HG03439 (cell line): Measurements from ENCODE around the gene DNAH2.

Source experiments
- ATAC-seq: cut with Tn5 transposase; IDR thresholded peaks from one replicate; pipeline ENCODE4 v1.9.1; 2021; ENCODE audit warnings: mild to moderate bottlenecking, moderate library complexity; ENCODE audit not compliant: unreplicated experiment

DNAH2 gene

DNA sequence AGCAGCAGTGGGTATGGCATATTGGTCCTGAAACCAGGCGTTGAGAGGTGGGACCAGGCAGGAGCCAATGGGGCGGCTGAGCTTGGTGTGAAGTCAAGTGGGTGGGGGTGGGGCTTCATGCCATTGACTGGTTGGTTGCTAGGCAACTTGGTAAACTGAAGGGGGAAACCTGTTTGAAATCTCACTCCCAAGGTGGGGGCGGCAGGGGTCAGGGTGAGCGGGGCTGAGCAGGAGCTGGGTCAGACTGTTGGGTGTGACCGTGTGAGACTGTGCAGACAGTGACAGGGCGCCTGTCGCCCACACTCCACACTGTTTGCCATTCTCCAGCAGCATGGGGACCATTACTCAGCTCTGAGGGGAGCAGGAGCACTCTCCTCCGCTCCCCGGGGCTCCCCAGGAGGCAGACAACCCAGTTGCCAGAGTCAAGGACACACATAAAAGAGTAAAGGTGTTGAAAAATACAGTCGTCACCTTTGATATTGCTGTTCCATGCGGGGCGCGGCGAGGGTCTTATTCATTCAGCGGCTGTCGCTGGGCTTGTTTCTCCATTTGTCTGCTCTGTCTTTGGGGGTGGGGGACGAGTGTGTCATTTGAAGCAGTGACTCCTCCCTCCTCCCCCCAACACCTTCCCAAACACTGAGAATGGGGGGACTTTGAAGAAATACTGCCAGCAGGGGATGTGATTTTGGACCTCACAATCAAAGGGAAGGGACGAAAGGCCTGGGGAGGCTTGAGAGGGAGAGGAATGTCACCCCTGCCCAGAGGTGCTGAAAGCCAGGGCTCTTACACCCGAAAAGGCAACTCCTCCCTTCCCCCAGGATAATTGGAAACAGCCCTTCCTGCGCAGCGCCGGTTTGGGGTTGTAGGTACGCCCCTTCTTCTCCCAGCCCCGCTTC lies 13.7 kb upstream of the DNAH2 start:
- no peak for ATAC-seq

DNA sequence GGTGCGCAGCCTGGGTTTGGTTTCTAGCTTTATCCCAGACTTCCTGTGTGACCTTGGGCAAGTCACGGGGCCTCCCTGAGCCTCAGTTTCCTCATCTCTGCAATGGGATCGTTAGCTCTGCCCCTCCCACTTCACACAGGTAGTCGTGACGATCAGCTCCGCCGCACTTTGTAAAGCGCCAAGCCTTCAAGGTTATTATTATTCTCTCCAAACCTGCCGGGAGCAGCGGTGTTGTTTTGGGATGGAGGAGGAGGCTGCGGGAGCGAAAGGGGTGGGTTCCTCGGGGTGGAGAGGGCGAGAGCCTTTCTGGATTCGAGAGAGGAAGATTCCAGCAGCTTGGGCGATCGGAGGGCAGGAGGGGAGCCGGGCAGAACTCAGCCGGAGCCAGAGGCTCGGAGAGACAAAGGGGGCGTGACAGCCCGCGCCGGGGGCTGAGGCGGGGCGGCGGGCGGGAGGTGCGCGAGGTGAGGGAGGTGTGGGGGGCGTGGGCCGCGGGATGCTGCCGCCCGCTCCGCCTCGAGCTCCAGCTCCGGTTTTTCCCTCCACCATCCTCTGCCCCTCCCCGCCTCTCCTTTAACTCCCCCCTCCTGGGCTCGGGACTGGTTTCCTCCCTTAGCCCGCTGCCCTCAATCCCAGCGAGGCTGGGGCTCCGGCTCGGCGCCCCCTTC lies 12.8 kb upstream of the DNAH2 start, which contains the start of gene EFNB3:
Gene EFNB3 (plus strand): TSS at position 602 of the 668 bp plus-strand sequence. CDS start 397 bp downstream, outside the sequence.
- ATAC-seq: no peak

DNA sequence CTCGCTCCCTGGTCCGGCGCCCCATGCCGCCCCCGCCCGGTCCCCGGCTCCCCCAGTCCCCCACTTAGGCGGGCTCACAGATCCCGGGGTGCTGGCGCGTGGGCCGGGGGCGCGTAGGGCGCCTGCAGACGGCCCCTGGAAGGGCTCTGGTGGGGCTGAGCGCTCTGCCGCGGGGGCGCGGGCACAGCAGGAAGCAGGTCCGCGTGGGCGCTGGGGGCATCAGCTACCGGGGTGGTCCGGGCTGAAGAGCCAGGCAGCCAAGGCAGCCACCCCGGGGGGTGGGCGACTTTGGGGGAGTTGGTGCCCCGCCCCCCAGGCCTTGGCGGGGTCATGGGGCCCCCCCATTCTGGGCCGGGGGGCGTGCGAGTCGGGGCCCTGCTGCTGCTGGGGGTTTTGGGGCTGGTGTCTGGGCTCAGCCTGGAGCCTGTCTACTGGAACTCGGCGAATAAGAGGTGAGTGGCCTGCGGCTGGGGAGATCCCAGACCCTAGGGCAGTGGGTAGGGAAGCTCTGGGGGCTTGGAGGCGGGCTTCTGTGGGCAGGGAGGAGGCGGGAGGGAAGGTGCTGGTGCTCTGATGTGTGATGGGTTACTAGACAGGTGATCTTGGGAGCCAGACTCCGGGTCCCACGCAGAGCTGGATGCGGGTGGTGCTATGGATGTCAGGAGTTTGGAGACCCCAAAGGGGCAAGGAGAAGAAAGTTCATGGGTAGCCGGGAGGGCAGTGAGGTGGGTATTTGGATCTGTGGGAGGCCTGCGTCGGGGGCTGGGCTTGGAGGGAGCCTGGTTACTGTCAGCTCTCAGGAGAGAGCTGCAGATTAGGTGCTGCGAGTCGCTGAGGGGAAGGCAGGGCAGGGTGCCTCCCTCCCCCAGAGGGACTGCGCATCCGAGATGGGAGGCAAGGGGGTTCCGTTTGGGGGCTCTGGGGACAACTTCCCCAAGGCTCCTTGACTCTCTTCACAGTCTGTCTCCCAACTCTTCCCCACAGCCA lies 12.0 kb upstream of the DNAH2 start:
- ATAC-seq: no peak

DNA sequence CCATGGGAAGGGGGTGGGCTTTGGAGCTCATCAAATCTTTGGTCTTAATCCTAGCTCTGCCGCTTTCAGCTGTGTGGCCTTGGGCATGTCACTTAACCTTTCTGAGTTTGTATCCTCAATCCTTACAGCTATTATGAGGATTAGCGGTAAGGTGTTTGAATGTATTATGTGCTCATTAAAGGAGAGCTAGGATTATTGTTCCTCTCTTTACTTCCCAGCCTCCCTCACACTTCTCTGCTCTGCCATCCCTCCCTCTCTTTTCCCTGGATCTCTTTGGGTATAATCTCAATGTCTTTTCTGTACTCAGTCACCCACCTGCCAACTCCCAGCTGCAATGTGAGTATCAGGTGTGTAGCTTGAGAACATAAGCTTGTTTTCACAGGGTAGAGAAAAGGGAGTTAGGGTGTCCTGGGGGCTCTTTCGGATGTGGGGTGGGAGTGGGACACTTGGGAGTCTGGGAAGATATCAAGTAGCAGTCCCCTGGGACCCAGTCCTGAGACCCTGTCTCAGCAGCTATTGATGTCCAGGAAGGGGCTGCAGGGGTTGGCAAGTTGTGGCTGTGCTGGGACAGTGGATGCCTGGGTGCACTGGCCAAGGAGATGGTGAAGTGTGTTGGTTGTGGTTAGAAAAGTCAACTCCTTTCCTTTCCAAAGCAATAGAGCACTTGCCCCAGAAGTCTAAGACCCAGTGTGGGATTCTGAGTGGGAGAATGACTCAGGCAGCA lies 10.8 kb upstream of the DNAH2 start:
- no peak for ATAC-seq

DNA sequence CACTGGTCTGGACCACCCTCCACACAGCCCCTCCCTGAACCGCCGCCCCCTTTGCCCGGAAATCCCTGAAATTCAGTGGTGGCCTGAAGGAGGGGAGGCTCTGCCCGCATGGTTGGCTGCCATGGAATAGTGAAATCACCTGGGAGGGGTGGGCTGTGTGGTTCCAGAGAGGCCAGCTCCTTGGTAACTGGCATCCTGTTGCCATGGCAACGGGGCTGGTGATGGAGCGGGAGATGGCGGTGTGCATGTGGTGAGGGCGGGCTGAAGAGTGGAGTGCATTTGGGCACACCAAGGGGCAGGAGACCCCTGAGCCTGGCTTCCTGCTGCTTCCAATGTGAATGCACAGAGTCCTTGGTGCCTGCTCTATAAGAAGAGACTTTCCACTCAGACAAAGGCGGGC lies 10.1 kb upstream of the DNAH2 start:
- ATAC-seq: no peak

DNA sequence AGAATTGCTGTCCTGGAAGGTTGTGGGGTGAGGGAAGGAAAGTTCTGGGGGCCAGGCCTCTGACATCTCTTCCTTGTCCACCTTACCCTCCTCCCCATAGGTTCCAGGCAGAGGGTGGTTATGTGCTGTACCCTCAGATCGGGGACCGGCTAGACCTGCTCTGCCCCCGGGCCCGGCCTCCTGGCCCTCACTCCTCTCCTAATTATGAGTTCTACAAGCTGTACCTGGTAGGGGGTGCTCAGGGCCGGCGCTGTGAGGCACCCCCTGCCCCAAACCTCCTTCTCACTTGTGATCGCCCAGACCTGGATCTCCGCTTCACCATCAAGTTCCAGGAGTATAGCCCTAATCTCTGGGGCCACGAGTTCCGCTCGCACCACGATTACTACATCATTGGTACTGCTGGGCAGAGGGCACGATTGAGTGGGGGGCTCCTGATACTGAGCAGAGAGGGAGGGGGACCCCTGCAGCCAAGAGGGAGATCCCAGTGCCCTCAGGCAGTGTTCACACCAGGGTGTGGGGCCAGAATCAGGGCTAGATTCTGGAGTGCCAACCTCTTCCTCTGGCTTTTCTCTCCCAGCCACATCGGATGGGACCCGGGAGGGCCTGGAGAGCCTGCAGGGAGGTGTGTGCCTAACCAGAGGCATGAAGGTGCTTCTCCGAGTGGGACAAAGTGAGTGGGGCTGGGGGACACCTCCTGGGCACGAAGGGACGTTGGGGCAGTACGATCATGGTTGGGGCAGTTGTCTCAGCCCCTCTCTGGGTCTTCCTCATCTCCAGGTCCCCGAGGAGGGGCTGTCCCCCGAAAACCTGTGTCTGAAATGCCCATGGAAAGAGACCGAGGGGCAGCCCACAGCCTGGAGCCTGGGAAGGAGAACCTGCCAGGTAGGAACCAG lies 9.4 kb upstream of the DNAH2 start:
- ATAC-seq: no peak

DNA sequence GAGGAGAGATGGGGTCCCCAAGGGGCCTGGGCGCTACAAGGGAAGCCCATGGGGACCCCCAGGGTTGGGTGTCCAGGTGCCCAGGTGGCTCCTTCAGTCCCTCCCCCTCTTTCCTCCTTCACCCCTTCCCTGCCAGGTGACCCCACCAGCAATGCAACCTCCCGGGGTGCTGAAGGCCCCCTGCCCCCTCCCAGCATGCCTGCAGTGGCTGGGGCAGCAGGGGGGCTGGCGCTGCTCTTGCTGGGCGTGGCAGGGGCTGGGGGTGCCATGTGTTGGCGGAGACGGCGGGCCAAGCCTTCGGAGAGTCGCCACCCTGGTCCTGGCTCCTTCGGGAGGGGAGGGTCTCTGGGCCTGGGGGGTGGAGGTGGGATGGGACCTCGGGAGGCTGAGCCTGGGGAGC lies 8.5 kb upstream of the DNAH2 start:
- ATAC-seq: no peak

DNA sequence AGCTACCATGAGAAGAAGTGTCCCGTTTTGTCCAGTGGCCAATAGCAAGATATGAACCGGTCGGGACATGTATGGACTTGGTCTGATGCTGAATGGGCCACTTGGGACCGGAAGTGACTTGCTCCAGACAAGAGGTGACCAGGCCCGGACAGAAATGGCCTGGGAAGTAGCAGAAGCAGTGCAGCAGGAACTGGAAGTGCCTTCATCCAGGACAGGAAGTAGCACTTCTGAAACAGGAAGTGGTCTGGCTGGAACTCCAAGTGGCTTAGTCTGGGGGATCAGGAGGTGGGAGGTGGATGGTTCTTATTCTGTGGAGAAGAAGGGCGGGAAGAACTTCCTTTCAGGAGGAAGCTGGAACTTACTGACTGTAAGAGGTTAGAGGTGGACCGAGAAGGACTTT lies 7.2 kb upstream of the DNAH2 start:
- no peak for ATAC-seq

DNA sequence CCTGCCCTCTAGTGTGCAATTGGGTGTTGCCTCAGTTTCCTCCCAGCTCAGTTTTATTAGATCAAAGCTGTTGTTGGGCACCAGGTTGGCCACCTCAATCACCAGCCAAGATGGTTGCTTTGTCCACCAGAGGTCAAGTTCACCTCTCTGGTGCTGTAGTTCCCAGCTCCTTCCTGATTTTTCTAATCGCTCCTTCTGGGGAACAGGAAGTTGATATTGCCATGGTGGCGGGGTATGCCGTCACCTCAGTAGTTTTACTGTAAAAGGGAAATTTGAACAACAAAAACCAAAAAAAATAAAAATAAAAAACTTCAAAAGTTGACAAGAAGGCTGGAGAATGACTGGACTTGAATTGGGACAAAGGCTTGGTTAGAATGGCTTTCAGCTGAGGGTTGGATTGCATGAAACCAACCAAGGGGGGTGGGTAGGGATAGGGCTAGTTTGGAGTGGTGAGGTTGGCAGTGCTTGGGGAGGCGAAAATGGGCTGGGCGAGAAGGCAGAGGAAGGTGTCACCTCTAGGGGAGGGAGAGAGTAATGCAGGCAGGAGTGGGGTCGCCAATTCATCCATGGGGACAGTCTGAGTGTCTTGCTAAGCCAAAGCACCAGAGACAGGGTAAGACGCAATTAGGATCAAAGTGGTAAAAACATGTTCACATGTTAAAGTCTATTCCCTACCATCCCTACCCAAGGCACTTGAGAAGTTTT lies 6.3 kb upstream of the DNAH2 start:
- ATAC-seq: no peak

DNA sequence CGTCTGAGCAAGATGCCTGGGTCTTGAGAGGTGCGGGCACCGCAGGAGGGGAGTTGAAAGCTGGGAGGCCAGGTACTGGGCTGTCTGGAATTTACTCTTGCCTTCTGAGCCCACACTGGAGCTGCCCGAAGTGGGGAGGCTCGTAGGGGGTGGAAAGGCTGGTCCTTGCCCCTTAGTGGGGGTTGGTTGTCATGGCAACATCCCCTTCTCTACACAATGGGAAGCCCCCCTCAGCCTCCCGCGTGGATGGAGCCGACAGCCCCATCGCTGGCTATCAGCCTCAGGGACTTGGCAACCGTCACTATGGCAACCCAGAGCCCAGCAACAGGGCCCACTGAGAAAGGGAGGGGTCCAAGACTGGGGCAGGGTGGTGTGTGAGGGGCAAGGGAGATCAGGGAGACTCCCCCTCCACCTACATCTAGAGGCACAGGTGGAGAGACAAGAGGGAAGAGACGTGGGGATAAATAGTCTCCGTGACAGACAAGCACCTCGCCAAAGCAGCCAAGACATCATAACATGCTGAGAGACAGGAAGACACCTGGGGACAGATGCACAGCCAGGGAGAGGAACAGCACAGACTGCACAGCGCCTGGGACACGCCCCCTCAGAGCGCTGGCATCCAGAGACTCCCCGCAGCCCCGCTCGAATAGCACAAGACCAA lies 5.3 kb upstream of the DNAH2 start:
- no peak for ATAC-seq

DNA sequence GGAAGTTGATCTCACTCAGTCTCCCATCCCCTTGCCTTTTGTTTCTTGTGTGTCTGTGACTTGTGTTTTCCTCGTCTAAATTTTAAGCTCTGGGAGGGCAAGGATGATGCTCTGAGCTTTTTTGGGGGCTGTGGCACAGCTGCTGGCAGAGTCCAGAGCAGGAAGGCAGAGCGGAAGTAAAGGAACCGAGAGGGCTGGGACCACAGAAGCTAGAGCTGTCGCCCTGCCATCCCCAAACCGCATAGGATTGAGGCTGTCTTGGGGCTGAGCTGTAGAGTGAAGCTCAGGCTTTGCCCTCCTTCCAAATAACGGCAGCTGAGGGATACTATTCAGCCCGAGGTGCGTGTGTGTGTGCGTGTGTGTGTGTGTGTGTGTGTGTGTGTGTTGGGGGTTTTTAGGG lies 3.8 kb upstream of the DNAH2 start:
- no peak for ATAC-seq

DNA sequence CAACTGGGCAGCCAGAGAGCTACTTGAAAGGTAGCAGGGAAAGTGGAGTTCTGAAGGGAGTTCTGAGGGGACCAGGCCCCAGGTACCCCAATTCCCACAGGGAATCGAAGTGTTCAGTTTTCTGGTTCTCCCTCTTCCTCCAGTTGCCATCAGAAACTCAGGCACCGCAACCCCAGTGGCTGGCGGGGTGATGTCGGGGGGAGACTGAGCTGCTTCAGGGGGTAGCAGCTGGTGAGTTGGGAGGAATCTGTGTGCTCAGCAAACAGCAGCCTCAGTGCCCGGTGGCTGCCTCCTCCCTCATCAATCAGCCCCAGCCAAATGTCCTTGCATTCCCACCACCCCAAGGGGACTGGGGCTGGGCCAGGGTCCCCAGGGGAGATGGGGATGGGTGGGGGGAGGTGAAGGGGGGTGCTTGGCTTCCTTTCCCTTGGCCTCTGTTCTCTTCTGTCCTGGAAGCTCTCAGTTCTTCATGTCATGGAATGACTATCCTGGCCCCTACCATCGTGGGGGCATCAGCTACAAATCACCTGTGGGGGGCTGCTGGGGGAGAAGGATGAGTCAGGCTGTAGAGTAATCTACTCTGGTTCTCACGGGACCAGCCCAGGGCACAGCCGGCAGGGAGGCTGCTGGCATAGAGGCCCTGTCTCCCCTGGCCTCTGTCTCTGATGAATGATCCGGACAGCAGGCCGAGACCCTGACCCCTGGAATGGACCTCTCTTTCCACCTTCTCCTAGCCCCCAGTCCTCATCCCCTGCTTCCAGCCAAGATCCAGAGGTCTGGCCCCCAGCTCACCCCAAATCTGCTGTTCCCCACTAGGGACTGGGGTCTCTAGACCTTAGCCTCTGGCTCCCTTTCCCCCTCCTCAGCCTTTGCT lies 2.6 kb upstream of the DNAH2 start:
- ATAC-seq: no peak

DNA sequence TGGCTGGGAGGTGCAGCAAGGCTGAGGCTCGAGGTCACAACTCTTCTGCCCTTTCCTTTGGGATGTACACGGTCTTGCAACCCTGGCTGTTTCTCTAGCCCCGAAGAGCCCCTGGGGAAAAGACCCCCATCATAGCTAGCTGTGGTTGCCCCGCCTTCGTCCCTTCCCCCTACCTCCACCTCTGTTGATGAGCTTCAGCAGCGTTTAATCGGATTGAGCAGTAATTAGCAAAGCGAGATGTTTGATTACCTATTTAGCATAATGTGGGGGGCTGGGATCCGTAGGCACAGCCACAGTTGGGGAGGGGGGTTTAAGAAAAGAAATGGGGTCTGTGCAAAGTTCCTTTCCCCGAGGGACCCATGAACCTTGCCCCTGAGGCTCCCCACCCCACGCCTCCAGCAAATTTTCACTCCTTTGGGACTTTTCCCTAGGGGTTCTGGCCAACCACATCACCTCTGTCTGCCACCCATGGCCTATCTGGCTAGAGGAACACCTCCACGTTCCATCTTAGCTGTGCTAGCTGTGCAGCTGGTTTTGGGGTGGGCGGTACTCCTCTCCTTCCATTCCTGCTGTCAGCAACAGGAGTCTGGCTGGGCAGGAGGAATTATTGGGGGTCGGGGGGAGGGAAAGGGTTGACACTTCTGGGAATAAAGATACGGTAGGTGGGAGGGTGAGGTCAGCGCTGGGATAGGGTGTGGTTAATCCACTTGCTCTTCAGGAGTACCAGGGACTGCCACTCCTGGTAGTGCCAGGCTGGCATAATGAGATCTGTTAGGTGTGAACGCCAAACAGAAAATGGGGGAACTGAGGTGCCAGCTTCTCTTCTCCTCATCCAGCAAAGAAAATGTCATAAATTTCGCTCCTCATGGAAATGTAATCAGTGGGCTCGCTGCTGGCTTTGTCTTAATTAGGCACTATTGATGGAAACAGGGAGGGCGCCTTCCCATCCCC lies 1.3 kb upstream of the DNAH2 start:
- ATAC-seq: no peak

DNA sequence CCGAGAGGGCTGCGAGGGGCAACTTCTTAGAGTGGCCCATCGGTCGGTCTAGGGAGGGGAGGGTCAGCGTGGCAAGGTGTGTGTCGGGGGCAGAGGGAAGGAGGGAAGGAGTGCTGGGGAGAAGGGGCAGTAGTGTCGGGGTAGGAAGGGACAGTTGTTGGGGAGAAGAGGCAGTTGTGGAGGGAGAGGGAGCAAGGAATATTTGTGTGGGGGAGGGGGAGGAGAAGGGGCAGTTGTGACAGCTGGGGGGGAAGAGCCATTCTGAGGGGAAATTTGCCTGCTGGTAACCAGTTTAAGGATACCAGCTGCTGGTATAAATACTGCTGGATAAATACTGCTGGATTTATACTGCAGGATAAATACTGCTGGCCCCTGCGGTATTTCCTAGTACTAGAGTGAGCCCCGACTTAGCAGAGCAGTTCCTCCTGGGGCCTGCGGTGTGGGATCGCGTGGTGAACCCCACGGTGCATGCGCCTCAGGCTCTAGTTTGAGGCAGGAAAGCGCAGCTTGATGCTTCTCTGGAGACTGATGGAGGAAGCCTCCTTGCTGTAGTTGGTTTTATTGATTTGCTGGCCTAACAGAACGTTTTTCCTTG lies 309 bp downstream of the DNAH2 start:
- no peak for ATAC-seq

DNA sequence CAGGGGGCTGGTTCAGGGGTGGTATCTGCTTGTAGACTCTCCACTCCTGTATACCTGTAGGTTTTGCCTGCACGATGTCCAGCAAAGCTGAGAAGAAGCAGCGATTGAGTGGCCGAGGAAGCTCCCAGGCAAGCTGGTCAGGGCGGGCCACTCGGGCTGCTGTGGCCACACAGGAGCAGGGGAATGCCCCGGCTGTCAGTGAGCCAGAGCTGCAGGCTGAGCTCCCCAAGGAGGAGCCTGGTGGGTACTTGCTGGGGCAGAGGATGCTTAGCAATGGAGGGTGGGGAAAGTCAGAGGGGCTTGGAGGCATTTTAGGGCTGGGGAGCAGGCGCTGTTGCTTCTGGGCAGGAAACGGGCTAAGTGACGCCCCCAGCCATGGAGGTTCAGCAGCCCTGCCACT lies 2.1 kb downstream of the DNAH2 start:
- ATAC-seq: no peak

DNA sequence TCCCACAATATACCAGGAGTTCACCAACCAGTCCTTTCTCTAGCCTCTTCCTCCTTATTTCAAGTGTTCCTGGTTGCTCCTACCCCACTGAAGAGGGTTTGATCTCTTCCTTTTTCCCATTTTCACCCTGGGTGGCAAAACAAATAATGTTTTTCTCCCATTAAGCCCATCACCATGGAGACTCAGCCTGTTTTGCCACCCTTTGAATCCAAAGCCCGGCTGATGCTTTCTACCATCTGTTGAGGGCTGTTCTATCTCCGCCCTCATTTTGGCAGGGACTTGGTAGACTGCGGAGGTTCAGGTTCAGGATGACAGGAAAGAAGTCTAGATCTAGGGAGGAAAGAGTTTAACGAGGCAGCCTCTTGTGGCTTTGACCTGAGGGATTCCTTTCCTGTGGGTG lies 2.6 kb downstream of the DNAH2 start:
- ATAC-seq: no peak
